HG02759 (cell line): ENCODE data around the gene MYH9.

Source experiments
- ATAC-seq: cut with Tn5 transposase; IDR thresholded peaks from one replicate; pipeline ENCODE4 v1.9.1; 2021; ENCODE audit warnings: mild to moderate bottlenecking, moderate library complexity; ENCODE audit not compliant: unreplicated experiment

Gene MYH9

DNA sequence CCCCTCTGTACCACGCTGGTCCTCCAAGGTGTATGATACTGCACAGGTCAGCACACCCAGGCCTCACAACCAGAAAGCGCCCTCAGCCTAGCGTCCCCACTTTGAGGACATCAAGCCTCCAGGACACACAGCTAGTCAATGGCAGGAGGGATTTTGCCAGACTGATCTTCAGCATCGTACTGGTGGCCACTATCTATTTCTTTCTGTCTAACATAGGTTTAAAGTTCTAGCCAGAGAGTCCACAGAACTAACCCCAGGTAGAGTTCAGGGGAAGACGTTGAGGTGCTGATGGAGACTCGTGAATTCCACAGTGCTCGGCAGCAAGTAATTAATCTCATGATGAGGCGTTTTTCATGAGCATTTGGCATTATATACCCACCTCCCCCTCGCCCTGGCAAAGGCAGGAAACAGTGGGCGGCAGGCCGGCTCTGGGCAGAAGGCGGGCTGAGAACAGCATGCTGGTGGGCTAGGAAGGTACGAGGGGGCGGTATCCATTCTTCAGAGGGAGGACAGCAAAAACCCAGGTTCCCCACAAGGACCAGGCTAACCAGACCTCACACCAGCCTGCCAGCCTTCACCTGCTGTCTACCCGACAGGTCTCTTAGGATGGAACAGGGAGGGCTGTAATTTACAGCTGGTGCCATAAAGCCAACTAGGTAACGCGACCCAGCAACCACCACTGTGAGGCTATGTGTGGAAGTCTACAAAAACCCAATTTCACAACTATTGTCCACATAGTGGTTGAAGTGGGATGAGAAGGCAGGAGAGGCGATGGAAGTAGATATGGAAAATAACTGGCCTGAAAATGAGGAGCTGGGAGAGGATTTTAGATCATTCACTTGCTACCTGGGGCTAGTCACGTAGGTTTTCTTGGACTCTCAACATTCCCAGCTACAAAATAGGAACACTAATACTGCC is 18.5 kb downstream of the MYH9 start:
- ATAC-seq: no peak

DNA sequence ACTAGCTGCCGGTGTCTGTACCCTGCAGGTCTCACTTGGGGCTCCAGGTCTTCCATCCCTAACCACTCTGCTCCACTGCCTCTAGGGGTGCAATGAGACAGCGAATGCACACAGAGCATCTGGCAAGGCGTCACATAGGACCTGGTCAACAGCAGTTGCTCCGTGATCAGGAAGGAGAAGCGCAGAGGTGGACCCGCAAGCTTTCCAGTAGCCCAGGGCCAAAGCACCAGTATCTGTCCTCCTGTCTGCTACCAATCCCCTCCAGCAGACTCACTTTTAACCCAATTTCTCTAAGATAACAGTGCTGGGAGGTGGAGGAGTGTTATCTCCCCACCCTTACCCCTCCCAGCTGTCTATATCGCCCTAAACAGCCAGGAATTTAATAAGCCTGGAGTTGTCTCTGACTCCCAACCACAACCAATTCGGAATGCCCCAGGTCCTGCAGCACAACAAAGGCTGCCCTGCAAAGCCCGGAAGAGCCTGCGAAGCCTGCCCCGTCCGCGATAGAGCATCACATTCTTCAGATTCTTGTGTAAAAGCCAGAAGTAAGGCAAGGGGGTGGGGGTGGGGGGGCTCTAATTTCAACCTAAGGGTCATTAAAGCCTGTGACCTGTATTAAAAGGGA is 19.3 kb downstream of the MYH9 start:
- ATAC-seq: no peak

GRCh38 chr22:36367479-36367878 is 20.3 kb downstream of the MYH9 start:
- no peak for ATAC-seq

GRCh38 chr22:36367066-36367465 is 20.7 kb downstream of the MYH9 start:
- ATAC-seq: no peak

DNA sequence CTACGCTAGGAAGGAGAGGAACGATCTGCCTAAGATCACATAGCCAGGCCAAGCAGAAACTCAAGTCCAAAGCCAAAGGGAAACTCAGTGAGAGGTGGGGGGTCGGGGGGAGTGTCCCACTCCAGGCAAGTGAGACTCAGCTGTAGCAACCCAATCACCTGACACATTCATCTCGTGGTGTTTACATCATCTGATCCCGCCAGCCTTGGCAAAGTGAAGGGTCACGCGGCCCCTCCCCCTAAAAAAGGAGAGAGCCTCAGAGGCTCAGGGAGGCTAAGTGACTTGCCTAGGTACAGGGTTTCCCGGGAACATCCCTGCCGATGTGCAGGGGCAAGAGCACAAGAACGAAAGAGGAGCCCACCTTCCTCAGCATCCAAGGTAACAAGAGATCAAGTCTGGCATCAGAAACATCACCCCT is 21.5 kb downstream of the MYH9 start:
- no peak for ATAC-seq

DNA sequence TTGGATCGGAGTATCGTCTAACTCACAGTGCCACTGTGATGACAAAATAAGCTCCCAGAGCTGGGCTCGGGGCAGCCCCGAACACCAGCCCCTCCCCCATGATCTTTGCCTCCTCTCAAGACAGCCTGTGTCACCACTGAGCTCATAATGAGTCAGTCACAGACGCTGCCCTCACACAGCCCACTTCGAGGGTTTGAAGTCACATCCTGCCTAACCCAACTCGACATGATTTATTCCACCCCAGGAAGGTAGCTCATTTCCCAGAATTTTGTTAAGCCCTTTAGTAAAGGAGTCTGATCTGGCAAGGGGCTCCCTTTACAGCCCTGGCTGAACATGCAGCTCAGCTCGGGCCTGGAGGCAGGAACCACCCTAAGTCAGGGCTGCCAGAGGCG is 22.8 kb downstream of the MYH9 start:
- peak; percentile 49 for ATAC-seq

DNA sequence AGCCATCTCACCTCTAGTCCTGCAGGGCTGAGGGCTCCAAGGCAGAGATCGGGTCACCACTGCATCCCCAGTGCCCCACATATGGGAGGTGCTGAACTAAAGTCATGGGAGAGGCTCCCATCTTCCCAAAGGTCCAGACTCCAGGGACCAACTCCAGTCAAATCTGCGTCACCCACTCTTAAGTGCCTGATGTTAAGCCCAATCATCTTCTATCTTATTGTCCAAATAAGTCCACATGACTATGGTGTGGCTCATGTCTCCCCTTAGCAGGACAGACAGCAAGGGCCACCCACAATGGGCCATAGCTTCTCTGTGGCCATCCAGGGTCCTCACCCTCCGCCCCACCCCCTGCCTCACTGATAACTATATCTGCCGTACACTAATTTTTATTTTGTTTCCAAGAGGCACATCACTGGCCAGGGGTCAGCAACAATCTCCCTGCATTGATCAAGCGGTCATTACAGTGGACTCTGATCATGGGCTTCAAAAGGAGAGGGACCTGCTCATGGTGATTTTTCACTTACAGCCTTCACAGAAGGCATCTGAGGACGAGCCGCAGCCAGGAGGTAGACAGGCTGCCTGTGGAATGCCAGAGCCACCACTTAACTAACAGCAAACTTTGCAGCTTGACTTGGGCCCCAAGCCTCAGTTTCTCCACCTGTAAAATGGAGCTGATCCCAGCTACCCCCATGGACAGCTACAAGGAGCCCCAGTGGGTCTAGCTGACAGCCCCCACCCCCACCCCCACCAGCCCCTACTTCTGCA is 23.3 kb downstream of the MYH9 start:
- no peak for ATAC-seq

DNA sequence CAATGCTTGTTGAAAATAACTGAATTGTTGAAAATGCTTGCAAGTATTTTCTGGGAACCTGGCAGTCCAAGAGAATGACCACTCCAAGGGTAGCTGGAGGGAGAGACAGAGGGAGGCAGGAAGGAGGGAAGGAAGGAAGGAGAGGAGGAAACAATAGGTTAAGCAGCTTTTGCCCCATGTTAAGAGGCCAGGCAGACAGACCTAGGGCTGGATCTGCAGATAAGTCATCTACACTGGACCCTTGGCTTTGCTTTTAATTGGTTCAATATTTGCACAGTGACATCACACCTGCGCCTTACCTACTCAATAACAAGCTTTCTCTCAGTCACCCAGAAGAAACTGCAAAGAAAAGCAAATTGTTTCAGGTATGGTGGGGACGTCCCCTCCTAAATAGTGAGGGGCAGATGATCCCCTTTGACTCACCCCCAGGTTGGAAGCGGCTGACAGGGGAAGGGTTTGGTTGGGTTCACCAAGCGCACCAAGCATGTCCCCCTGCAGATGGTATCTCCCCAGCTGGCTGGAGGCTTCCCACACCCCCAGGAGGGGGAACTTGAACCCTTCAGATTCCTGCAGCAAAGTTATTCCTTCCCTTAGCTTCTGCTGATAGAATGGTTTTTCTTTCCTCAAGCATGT is 24.3 kb downstream of the MYH9 start:
- ATAC-seq: no peak

DNA sequence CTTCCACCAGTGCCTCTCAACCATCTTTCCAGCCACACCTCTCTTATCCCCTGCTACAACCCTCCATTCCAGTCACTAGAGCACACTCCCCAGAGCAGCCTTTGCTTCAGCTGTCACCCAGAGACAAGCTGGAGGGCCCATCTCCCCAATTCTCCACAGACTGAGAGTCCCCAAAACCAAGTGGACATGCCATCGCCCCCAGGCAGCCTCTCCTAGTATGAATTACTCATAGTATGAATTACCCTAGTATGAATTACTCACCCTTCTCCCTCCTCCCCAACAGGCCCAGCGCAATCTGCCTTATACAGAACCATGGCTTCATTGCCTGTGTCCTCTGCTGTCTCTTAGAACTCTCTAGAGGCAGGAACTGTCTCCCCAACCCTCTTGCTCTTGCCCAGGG is 24.8 kb downstream of the MYH9 start:
- no peak for ATAC-seq

- no peak for ATAC-seq
Observed at GRCh38 chr22:36362075-36362474, 25.7 kb downstream of the MYH9 start.

GRCh38 chr22:36360871-36361383 is 26.8 kb downstream of the MYH9 start:
- ATAC-seq: no peak

- no peak for ATAC-seq
Observed at GRCh38 chr22:36360011-36360410, 27.8 kb downstream of the MYH9 start.

DNA sequence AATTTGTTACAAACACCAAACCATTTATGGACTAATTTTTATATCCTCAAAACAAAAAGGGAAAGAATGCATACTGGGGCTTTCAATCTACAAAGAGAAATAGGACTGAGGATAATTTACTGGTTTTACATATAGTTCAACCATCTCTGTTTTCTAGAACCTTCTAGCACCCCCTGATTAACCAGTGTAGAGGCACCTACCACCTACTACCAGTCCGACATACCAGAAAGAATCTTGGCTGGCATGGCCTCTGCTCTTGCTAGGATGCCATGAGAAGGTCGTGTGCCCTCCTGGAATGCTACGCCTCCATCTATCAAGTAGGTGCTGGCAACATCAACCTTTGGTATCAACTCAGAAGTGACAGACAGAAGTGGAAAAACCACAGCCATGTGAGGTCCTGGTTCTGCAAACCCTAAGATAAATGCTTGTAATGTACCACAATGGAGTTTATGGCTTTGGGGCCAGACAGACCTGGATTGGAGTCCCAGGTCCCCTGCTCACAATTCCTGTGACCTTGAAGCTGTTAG is 28.2 kb downstream of the MYH9 start:
- ATAC-seq: no peak

- ATAC-seq: peak; percentile 59
Observed at GRCh38 chr22:36358533-36359469, 29.0 kb downstream of the MYH9 start.

GRCh38 chr22:36356708-36357624 is 30.8 kb downstream of the MYH9 start:
- no peak for ATAC-seq

DNA sequence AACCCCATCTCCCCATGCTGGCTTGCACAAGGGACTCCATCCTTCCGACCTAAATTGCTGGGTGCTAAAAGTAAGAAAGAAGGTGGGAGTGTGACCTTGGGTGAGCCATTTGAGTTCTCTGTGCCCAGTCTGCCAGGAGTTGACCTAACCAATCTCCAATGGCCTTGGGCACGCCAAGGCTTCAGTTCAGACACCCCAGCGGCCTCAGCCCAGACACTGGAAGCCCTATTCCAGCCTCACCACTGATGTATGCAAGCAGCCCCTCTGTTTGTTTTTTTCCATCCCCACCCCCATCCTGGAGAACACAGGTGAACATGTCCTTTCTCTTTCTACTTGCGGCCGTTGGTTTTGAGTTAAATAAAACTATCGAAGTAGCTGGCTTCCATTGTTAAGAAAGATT is 31.9 kb downstream of the MYH9 start:
- no peak for ATAC-seq

DNA sequence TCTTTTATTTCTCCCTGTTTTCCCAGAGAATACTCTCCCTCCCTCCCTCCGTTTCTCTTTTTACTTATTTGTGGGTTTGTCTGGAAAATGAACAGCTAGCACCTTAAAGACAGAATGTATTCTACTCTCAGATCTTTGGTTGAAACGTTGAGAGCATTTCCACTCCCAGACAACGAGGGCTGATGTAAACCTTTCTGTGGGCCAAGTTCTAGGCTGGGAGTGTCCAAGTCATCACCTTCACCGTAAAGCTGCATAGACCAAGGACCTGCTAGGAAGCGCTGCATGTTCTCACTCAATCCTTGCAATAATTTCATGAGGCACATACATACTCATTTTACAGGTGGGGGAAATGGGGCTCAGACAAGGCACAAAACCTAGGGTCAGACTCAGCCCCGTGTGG is 32.4 kb downstream of the MYH9 start:
- no peak for ATAC-seq

- no peak for ATAC-seq
Observed at GRCh38 chr22:36352803-36353507, 34.8 kb downstream of the MYH9 start.
